GM15510 (cell line): ENCODE results near the gene OR2G3.

Experiments
- POLR2A ChIP-seq: IDR thresholded peaks from 3 replicates; pipeline ENCODE4 v1.6.1; 2011; ENCODE audit warnings: borderline replicate concordance; ENCODE audit not compliant: insufficient read length; ENCODE audit errors: extremely low read depth

OR2G3 gene

DNA sequence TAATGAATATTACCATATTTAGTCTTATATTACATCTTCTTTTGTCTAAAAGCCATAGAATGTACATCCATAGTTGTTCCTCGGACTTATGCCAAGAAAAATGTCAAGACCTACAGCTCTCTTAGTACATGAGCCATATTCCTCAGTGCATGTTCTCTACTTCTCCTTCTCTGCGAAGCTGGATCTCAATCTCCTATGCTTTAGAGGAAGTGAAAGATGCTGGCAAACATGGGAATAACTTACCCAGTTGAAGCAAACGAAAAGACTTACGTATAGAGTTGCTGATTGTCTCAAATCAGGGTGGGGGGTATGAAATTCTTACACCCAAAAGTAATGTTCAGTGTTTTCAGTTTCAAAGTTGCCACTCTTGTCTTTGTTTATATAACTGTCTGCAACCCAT is 41.5 kb downstream of the OR2G3 start:
- TF ChIP-seq POLR2A: no peak

DNA sequence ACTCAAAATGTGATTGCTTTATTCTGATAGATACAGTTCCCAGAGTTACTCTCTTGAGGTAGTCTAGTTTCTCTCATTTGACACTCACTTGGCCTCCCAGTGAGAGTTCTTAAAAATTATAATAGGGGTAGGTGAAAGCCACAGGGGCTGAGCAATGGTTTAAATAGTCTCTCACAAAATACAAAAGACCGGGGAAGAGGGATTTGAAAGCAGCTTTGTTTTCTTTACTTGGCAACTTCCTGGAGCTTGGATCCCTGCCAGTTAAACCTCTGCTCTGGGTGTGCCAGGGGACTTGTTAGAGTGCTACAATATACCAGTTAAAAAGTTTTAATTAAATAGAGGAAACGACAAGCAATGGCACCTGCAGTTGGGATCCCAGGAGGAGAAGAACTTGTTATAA is 42.5 kb downstream of the OR2G3 start:
- TF ChIP-seq POLR2A: no peak

- TF ChIP-seq POLR2A: no peak
Observed at GRCh38 chr1:247653040-247653439, 47.7 kb downstream of the OR2G3 start.
